ENCODE measurements around the gene NDRG4. TPM values are rescaled to one million over a fixed set of nuclear protein-coding genes. Genes with fewer than 3 reads are reported as not detected.

NDRG4 gene
- total RNA-seq, 4 donors from 2014 or later = 0.60 to 64.7 (median 4.4) TPM

DNA sequence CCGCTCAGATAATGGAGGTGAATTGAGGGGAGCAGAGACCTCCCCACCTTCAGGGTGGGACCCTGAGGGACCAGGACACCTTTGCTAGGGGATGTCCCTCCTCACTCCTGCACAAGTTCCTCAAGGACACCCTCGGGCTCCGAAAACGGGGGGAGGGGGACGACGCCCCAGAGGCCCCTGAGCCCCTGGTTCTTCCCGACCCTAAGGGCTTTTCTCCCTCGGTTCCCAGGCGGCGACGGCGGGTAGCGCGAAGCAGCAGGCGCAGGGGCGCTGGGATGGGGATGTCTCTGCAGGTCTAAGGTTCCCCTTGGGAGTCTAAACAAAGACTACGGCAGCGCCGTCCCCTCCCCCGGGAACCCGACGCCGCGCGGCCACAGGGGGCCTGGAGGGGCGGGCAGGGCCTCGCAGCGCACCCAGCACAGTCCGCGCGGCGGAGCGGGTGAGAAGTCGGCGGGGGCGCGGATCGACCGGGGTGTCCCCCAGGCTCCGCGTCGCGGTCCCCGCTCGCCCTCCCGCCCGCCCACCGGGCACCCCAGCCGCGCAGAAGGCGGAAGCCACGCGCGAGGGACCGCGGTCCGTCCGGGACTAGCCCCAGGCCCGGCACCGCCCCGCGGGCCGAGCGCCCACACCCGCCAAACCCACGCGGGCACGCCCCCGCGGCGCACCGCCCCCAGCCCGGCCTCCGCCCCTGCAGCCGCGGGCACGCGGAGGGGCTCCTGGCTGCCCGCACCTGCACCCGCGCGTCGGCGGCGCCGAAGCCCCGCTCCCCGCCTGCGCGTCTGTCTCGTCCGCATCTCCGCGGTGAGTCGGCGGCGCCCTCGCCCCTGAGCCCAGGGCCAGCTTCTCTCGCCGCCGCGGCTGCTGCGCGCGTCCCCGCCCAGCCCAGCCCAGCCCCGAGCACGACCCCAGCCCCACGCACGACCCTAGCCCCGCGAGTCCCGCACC is 36.7 kb upstream of the NDRG4 start:
- no peak for DNase-seq
- no peaks in the 10 kb centered on the region for H3K9me3 ChIP-seq
- TF ChIP-seq POLR2AphosphoS5 (IDR thresholded peaks at IDR 0.05) = no peak
- no peak for TF ChIP-seq POLR2A (IDR thresholded peaks at IDR 0.05)
- TF ChIP-seq EP300 (IDR thresholded peaks at IDR 0.05; ENCODE audit: low read depth) = no peak
- TF ChIP-seq, protein P1, sequence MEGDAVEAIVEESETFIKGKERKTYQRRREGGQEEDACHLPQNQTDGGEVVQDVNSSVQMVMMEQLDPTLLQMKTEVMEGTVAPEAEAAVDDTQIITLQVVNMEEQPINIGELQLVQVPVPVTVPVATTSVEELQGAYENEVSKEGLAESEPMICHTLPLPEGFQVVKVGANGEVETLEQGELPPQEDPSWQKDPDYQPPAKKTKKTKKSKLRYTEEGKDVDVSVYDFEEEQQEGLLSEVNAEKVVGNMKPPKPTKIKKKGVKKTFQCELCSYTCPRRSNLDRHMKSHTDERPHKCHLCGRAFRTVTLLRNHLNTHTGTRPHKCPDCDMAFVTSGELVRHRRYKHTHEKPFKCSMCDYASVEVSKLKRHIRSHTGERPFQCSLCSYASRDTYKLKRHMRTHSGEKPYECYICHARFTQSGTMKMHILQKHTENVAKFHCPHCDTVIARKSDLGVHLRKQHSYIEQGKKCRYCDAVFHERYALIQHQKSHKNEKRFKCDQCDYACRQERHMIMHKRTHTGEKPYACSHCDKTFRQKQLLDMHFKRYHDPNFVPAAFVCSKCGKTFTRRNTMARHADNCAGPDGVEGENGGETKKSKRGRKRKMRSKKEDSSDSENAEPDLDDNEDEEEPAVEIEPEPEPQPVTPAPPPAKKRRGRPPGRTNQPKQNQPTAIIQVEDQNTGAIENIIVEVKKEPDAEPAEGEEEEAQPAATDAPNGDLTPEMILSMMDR (IDR thresholded peaks at IDR 0.05) = no peak
- H3K4me1 ChIP-seq = peaks cover 4 to 16% (median 13%) of the 10 kb centered on the region in 4 donors
- H3K4me3 ChIP-seq = peak overlapping the region in 3 of 4 donors; percentile 29 to 56 (median 33)
- WGBS, 2 donors (ENCODE audit: low coverage in 1 of 2) = 8% methylated on average over 60 of the region's 113 CpGs; no CpG with 5 or more reads in 1 of the 2 donors
- intact Hi-C loops (cut with DNase I; ENCODE audit: low total_unique reads) = no loop called here
- peaks cover 69% of the 10 kb centered on the region for H3K27me3 ChIP-seq
- no peak overlapping the region for H3K27ac ChIP-seq
- no peaks in the 10 kb centered on the region for H3K36me3 ChIP-seq
- in situ Hi-C loops (cut with MboI; ENCODE audit: low pct_ligation_motif_present in 1 of 4, low pct_unique_long_range_greater_than_20kb in 1 of 4, low sequenced_read_pairs in 3 of 4) = no loop called here

DNA sequence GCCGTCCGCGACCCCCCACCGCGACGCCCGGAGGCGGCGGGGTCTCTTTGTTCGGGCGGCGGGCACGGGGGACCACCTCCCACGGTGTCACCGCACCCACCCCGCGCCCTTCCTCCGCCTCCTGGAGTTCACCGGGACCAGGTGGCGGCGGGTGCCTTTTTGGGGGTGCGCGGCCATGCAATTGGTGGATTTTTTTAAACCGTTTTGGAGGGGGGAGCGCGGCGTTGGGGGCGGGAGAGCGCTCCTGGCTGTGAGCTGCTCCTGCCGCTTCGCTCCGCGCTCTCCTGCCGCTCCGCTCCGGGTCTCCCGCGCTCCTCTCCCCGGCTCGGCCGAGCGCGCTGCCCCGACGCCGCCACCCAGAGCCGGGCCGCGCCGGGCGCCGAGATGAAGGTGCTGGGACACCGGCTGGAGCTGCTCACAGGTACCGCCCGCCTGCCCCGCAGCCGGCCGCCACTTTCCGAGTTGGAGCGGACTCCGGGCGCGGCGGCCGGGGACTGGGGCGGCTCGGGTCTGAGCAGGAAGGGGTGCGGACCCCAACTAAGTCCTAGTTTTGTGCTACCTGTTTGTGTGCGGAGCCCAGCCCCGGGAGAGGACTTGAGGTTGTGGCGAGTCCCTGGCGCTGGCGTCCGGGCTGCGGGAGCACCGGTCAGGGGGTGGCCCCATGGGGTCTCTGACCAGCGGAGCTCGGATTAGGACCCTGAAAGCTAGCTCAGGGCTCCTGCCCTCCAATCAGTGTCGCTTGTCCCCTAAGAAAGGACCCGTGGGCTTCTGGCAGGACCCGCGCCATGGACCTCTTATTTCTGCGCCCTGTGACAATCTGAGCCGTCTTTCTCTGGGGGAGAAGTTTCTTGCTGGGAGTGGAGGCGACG is 35.7 kb upstream of the NDRG4 start:
- WGBS, 2 donors (ENCODE audit: low coverage in 1 of 2) = 3% methylated on average over 43 of the region's 86 CpGs; no CpG with 5 or more reads in 1 of the 2 donors

DNA sequence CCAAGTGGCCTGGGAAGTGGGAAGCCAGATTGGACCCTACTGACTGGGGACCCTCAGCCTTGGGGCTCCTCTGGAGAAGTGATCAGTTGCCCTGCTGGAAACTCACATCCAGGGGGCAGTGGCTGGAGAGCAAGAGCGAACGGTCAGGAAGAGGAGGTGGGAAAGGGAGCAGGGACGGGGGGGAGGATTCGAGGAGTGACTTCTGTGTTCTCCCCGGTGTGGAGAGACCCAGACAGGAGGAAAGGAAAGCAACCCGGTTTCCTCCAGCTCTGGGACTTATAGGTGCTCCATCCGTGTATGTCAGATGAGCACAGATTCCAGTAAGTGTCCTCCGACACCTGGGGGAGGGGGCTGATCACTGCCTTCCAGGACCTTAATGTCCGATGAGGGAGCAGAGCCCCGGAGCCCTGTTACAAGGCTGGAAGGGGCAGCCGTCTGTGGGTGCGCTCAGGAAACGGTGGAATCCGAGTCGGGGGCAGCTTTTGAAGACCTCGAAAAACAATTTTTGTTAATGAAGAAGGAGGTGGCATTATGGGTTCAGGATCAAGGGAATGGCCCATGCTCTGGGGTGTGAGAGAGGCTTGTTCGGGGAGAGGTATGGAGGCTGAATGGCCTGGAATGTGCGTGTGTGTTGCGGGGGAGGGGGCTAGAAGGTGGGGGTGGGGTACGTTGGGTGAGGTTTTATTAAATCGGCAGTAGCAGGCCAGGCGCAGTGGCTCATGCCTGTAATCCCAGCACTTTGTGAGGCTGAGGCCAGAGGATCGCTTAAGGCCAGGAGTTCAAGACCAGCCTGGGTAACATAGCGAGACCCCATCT is 34.8 kb upstream of the NDRG4 start:
- DNase-seq = no peak
- intact Hi-C loops (cut with DNase I; ENCODE audit: low total_unique reads) = no loop called here
- Histone ChIP-seq H3K4me3 (peak overlapping the region in 1 of 4 donors; percentile 56), H3K9me3 (no peaks in the 10 kb centered on the region), H3K36me3 (no peaks in the 10 kb centered on the region), H3K27ac (no peak overlapping the region), H3K27me3 (peaks cover 80% of the 10 kb centered on the region), H3K4me1 (peaks cover 4 to 16% (median 13%) of the 10 kb centered on the region in 4 donors)
- 7 to 17% methylated on average over 8 to 24 of the region's 24 CpGs for WGBS, 2 donors (ENCODE audit: low coverage in 1 of 2)
- in situ Hi-C loops (cut with MboI; ENCODE audit: low pct_ligation_motif_present in 1 of 4, low pct_unique_long_range_greater_than_20kb in 1 of 4, low sequenced_read_pairs in 3 of 4) = no loop called here
- TF ChIP-seq, protein P1 (IDR thresholded peaks at IDR 0.05) = no peak
- TF ChIP-seq POLR2AphosphoS5 (IDR thresholded peaks at IDR 0.05) (no peak), EP300 (IDR thresholded peaks at IDR 0.05; ENCODE audit: low read depth) (no peak), POLR2A (IDR thresholded peaks at IDR 0.05) (no peak)

More for the DNA sequence above, 35.7 kb upstream of the NDRG4 start:
- no peak for DNase-seq
- Histone ChIP-seq H3K4me1 (peaks cover 4 to 16% (median 13%) of the 10 kb centered on the region in 4 donors), H3K36me3 (no peaks in the 10 kb centered on the region), H3K27me3 (peaks cover 77% of the 10 kb centered on the region), H3K9me3 (no peaks in the 10 kb centered on the region), H3K4me3 (peak overlapping the region in 3 of 4 donors; percentile 29 to 56 (median 33)), H3K27ac (no peak overlapping the region)
- in situ Hi-C loops (cut with MboI; ENCODE audit: low pct_ligation_motif_present in 1 of 4, low pct_unique_long_range_greater_than_20kb in 1 of 4, low sequenced_read_pairs in 3 of 4) = no loop called here
- no peak for TF ChIP-seq EP300 (IDR thresholded peaks at IDR 0.05; ENCODE audit: low read depth)
- no peak for TF ChIP-seq POLR2AphosphoS5 (IDR thresholded peaks at IDR 0.05)
- no peak for TF ChIP-seq POLR2A (IDR thresholded peaks at IDR 0.05)
- intact Hi-C loops (cut with DNase I; ENCODE audit: low total_unique reads) = no loop called here

DNA sequence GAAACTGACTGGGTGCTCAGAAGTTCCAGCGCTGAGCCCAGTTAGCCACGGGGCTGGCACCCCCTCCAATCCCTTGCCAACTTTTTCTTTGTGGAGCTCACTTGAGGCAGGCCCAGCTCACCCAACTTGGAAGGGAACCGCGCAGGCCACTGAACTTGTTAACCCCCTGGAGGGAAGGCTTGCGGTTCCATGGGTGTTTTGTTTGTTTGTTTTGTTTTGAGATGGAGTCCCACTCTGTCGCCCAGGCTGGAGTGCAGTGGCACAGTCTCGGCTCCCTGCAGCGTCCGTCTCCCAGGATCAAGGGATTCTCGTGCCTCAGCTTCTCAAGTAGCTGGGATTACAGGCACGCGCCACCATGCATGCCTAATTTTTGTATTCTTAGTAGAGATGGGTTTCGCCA is 34.1 kb upstream of the NDRG4 start:
- no peak overlapping the region for H3K4me3 ChIP-seq
- peaks cover 75% of the 10 kb centered on the region for H3K27me3 ChIP-seq
- WGBS, 2 donors (ENCODE audit: low coverage in 1 of 2) = 75% methylated on average over 13 of the region's 13 CpGs; no CpG with 5 or more reads in 1 of the 2 donors
- DNase-seq = no peak
- H3K36me3 ChIP-seq = no peaks in the 10 kb centered on the region
- TF ChIP-seq POLR2A (IDR thresholded peaks at IDR 0.05) (no peak), POLR2AphosphoS5 (IDR thresholded peaks at IDR 0.05) (no peak), EP300 (IDR thresholded peaks at IDR 0.05; ENCODE audit: low read depth) (no peak)
- TF ChIP-seq, protein P1 (IDR thresholded peaks at IDR 0.05) = no peak
- H3K27ac ChIP-seq = no peak overlapping the region
- intact Hi-C loops (cut with DNase I; ENCODE audit: low total_unique reads) = no loop called here
- H3K4me1 ChIP-seq = peaks cover 4 to 16% (median 13%) of the 10 kb centered on the region in 4 donors
- H3K9me3 ChIP-seq = no peaks in the 10 kb centered on the region
- in situ Hi-C loops (cut with MboI; ENCODE audit: low pct_ligation_motif_present in 1 of 4, low pct_unique_long_range_greater_than_20kb in 1 of 4, low sequenced_read_pairs in 3 of 4) = no loop called here

All from transverse colon (tissue), 4 donors.